ENCODE data around the gene KLHL6. TPM values are rescaled to one million over a fixed set of nuclear protein-coding genes. Genes with fewer than 3 reads are reported as not detected.

KLHL6 gene
- total and polyA plus RNA-seq, 4 donors: 0.42 to 3.8 (median 1.0) TPM

DNA sequence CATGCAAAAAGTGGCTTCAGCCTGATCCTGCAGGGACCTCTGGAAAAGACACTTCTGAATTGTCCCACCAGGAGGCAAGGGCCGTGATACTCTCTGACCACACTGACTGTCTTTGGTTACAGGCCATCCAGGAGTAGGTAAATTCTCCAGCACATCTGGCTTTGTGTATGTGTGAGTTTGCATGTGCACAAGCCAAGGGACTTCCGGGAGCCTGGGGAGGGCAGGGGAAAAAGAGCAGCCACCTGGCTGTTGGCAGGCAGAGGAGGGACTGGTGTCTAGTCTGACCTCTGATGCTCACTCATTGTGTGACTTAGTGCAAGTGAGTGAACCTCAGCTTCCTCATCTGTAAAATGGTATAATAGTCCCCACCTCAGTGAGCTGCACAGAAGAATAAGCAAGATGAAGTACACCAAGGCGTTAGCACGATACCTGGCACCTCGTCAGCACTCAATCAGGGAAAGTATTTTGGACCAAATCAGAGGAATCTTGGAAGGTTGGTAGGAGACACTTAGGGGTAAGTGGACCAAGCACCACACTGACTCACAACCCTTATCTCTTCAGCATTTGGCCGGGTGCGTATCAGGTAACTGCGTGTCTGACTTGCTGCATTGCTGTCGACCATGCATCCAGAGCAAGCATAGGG is 19.1 kb downstream of the KLHL6 start:
- H3K9me3 ChIP-seq (ENCODE audit: control insufficient read depth in 4 of 4, low read length in 3 of 4): no peaks in the 10 kb centered on the region
- H3K27me3 ChIP-seq (ENCODE audit: control insufficient read depth in 4 of 4, insufficient read depth in 4 of 4, low read length in 3 of 4): no peaks in the 10 kb centered on the region
- no peaks in the 10 kb centered on the region for H3K36me3 ChIP-seq (ENCODE audit: control insufficient read depth in 4 of 4, insufficient read depth in 3 of 4, low read depth in 1 of 4, low read length in 3 of 4)
- H3K4me3 ChIP-seq (ENCODE audit: low read depth in 1 of 3, low read length in 3 of 3): no peak overlapping the region
- H3K4me1 ChIP-seq (ENCODE audit: control insufficient read depth in 4 of 4, insufficient read depth in 4 of 4, low read length in 3 of 4): no peaks in the 10 kb centered on the region
- H3K27ac ChIP-seq (ENCODE audit: low read depth in 1 of 2, low read length in 2 of 2): no peak overlapping the region
- H3K9ac ChIP-seq (ENCODE audit: low read depth in 1 of 2, low read length in 2 of 2): no peak overlapping the region
- 95% methylated on average over 9 of the region's 9 CpGs for WGBS
- DNase-seq (ENCODE audit: low spot score): no peak
- no peak for TF ChIP-seq NR2F2 (IDR thresholded peaks at IDR 0.05)

- H3K36me3 ChIP-seq (ENCODE audit: control insufficient read depth in 4 of 4, insufficient read depth in 3 of 4, low read depth in 1 of 4, low read length in 3 of 4): no peaks in the 10 kb centered on the region
- H3K4me1 ChIP-seq (ENCODE audit: control insufficient read depth in 4 of 4, insufficient read depth in 4 of 4, low read length in 3 of 4): no peaks in the 10 kb centered on the region
- no peak overlapping the region for H3K27ac ChIP-seq (ENCODE audit: low read depth in 1 of 2, low read length in 2 of 2)
- no peaks in the 10 kb centered on the region for H3K9me3 ChIP-seq (ENCODE audit: control insufficient read depth in 4 of 4, low read length in 3 of 4)
- no peak overlapping the region for H3K9ac ChIP-seq (ENCODE audit: low read depth in 1 of 2, low read length in 2 of 2)
- DNase-seq (ENCODE audit: low spot score): no peak
- no peak for TF ChIP-seq EGR1 (IDR thresholded peaks at IDR 0.05; ENCODE audit: low read depth in 2 of 2)
- TF ChIP-seq, protein P1, sequence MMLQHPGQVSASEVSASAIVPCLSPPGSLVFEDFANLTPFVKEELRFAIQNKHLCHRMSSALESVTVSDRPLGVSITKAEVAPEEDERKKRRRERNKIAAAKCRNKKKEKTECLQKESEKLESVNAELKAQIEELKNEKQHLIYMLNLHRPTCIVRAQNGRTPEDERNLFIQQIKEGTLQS (IDR thresholded peaks at IDR 0.05): no peak
- no peak for TF ChIP-seq JUND (IDR thresholded peaks at IDR 0.05)
- TF ChIP-seq HNF4G (IDR thresholded peaks at IDR 0.05): no peak
- no peak for TF ChIP-seq HNF4A (conservative IDR thresholded peaks at IDR 0.05)
- no peak for TF ChIP-seq ZBTB33 (IDR thresholded peaks at IDR 0.05)
- no peak for TF ChIP-seq SP1 (IDR thresholded peaks at IDR 0.05)
- 94% methylated on average over 4 of the region's 4 CpGs for WGBS
- H3K27me3 ChIP-seq (ENCODE audit: control insufficient read depth in 4 of 4, insufficient read depth in 4 of 4, low read length in 3 of 4): no peaks in the 10 kb centered on the region
- no peak overlapping the region for H3K4me3 ChIP-seq (ENCODE audit: low read depth in 1 of 3, low read length in 3 of 3)
Measured at GRCh38 chr3:183534249-183534648, 21.3 kb downstream of the KLHL6 start.

DNA sequence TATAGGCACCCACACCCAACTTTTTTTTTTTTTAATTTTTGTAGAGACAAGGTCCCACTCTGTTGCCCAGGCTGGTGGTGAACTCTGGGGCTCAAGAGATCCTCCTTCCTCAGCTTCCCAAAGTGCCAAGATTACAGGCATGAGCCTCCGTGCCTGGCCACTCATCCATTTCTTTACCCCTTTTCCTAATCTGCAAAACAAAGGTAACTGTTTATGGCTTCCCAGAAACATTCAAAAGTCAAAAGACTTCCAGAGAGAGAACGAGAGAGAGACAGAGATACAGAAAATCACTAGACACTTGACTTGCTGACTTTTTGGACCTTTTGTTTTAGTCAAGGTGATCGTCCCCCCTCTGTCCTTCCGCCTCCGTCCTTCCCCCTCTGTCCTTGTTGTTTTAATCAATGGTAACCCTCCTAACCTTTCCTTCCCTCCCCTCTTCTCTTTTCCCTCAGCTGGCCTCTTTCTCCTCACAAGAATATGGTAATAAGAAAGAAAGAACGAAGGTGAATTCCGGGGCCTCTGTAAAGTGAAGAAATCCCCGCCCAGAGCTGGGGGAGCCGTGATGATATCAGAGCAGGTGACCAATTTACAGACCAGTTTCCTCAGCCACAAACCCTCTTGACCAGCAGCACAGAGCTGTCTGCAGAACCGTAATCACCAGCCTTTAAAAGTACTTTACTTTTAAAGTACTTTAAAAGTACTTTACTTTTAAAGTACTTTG is 21.9 kb downstream of the KLHL6 start:
- DNase-seq (ENCODE audit: low spot score): no peak
- no peaks in the 10 kb centered on the region for H3K9me3 ChIP-seq (ENCODE audit: control insufficient read depth in 4 of 4, low read length in 3 of 4)
- H3K27ac ChIP-seq (ENCODE audit: low read depth in 1 of 2, low read length in 2 of 2): no peak overlapping the region
- no peaks in the 10 kb centered on the region for H3K36me3 ChIP-seq (ENCODE audit: control insufficient read depth in 4 of 4, insufficient read depth in 3 of 4, low read depth in 1 of 4, low read length in 3 of 4)
- 77% methylated on average over 10 of the region's 10 CpGs for WGBS
- H3K27me3 ChIP-seq (ENCODE audit: control insufficient read depth in 4 of 4, insufficient read depth in 4 of 4, low read length in 3 of 4): no peaks in the 10 kb centered on the region
- no peak overlapping the region for H3K4me3 ChIP-seq (ENCODE audit: low read depth in 1 of 3, low read length in 3 of 3)
- H3K4me1 ChIP-seq (ENCODE audit: control insufficient read depth in 4 of 4, insufficient read depth in 4 of 4, low read length in 3 of 4): no peaks in the 10 kb centered on the region
- H3K9ac ChIP-seq (ENCODE audit: low read depth in 1 of 2, low read length in 2 of 2): no peak overlapping the region
- TF ChIP-seq GABPA (IDR thresholded peaks at IDR 0.05 in 1 of 2, conservative IDR thresholded peaks at IDR 0.05 in 1 of 2): no peak

Measured in liver (tissue), 9 donors.